Naive B cell (primary cell): ENCODE results near the gene ATXN10. TPM values are rescaled to one million over a fixed set of nuclear protein-coding genes. Genes with fewer than 3 reads are reported as not detected.
"Not testable (repeated sequence)": the region's sequence is repeated elsewhere in the genome, so short reads cannot be mapped to it uniquely, and the experiment has no call there.

Experiments
- ATAC-seq, 2 donors: fragments of 150-1000 bp; cut with Tn5 transposase; 2 replicates each; pipeline ENCODE4 v1.10.0; 2021; ENCODE audit warnings: low read depth in 2 of 2, mild to moderate bottlenecking in 2 of 2, moderate library complexity in 2 of 2
- DNase-seq: peaks from one replicate; pipeline ENCODE4 v3.0.0; 2022
- H3K27ac Mint-ChIP-seq, 6 donors: one replicate each; pipeline ENCODE4 v1.8.0; 2020 to 2022; ENCODE audit warnings: mild to moderate bottlenecking in 6 of 6, mixed read lengths in 6 of 6, moderate library complexity in 5 of 6, inconsistent platforms in 2 of 6
- H3K27me3 Mint-ChIP-seq, 3 donors: one replicate each; pipeline ENCODE4 v1.8.0; 2021 to 2022; ENCODE audit warnings: mixed read lengths in 3 of 3, mild to moderate bottlenecking in 1 of 3
- H3K36me3 Mint-ChIP-seq, 2 donors: one replicate each; pipeline ENCODE4 v1.8.0; 2020 to 2022; ENCODE audit warnings: mixed read lengths in 2 of 2, inconsistent platforms in 1 of 2, mild to moderate bottlenecking in 1 of 2
- H3K4me1 Mint-ChIP-seq, 3 donors: one replicate each; pipeline ENCODE4 v1.8.0; 2020 to 2022; ENCODE audit warnings: mixed read lengths in 3 of 3, inconsistent platforms in 1 of 3, mild to moderate bottlenecking in 1 of 3, moderate library complexity in 1 of 3
- H3K4me3 Mint-ChIP-seq, 8 donors: one replicate each; pipeline ENCODE4 v1.8.0; 2020 to 2022; ENCODE audit warnings: mild to moderate bottlenecking in 8 of 8, mixed read lengths in 8 of 8, moderate library complexity in 8 of 8, inconsistent platforms in 2 of 8
- H3K9me3 Mint-ChIP-seq, 7 donors: one replicate each; pipeline ENCODE4 v1.8.0; 2020 to 2022; ENCODE audit warnings: mixed read lengths in 7 of 7, mild to moderate bottlenecking in 5 of 7, inconsistent platforms in 2 of 7, moderate library complexity in 1 of 7
- polyA plus RNA-seq, 6 donors: library from polyadenylated mRNA; unstranded; fragments of 300-500 nt; fragmentation: Illumina TruSeq; gene quantifications; one replicate each; pipeline ENCODE4 v1.2.3, GENCODE V29; 2021; ENCODE audit warnings: low read depth in 6 of 6

The ATXN10 gene
- polyA plus RNA-seq, 6 donors from 2014 or later: 103 to 162 (median 125) TPM

DNA sequence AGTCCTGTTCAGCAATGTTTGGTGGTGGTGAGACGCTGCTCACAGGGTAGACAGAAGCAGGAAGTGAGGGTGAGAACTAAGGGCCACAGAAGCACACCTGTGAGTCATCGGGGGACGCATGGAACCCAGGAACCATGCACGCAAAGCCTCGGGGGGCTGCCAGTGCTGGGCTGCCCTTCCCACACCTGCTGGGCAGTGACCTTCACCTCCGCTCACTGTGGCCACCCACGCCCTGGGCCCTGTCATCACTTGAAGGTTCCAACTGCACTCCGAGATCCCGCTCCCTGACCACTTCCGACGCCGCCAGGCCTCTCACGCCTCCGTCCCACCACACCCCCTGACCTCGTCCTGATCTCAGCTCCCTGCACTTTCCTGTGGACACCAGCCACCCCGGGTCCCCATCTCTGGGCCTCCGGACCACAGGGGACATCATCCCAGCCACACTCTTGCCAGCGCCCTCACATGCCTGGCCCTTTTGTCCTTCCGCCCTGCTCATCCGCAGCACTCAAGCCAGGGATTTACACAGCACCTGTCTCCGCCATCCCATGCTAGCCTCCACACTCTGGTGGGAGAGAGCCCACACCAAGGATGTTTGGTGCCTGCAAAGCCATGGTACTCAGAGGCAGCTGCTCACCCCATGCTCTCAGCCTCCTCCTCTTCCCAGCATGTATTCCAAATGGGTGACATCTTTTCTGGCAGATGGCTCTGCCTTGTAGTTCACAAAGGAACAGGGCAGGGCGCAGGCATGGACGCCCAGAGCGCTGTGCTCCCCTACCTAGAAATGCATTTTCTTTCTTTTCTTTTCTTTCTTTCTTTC lies 23.1 kb upstream of the ATXN10 start:
- H3K9me3 Mint-ChIP-seq: no peaks in the 10 kb centered on the region
- no peak overlapping the region for H3K4me3 Mint-ChIP-seq
- ATAC-seq (no peak), DNase-seq (no peak)
- H3K27me3 Mint-ChIP-seq: peaks cover 51 to 76% (median 71%) of the 10 kb centered on the region in 3 donors
- H3K4me1 Mint-ChIP-seq: peaks cover 0 to 6% (median 4%) of the 10 kb centered on the region in 3 donors
- no peaks in the 10 kb centered on the region for H3K36me3 Mint-ChIP-seq
- no peak overlapping the region for H3K27ac Mint-ChIP-seq

DNA sequence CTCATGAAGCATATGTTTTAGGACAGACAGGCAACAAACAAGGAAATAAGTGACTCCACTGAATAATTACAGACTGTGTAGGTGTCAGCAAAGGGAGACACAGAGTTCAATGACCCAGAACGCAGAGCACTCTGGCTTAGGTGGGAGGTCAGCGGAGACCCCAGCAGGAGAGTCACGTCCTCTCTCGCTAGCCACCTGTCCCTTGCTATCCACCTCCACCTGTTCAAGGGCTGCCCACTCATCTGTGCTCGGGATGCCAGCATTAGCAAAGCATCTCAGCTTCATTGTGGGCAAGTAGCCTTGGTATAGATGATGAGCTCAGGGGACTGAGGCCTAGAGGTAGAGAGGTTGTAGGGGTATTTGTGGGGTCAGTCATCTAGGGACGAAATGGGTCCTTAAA lies 21.8 kb upstream of the ATXN10 start:
- Mint-ChIP-seq H3K4me3 (no peak overlapping the region), H3K4me1 (peaks cover 0 to 6% (median 4%) of the 10 kb centered on the region in 3 donors), H3K27me3 (peaks cover 50 to 81% (median 76%) of the 10 kb centered on the region in 3 donors), H3K9me3 (no peaks in the 10 kb centered on the region), H3K27ac (no peak overlapping the region), H3K36me3 (no peaks in the 10 kb centered on the region)
- no peak for ATAC-seq
- DNase-seq: no peak

DNA sequence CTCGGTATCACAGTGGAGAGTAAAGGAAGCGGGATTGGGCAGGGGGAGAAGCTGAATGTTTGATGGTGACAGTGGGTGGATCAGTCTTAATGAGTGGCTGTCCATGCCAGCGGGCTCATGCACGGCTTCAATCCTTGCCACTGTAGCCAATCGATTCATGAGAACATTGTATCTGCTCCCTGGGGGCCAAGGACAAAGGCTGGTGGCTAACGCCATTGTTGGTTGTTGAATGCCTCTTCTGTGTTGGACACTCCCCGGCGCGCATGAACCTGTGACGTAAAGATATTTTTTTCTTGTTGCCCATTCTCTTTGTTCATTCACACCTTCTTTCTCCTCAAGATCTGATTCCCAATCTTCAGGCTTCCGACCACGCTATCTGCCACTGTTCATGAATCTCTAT lies 20.9 kb upstream of the ATXN10 start:
- Mint-ChIP-seq H3K4me1 (peaks cover 0 to 6% (median 3%) of the 10 kb centered on the region in 3 donors), H3K27me3 (peaks cover 52 to 79% (median 71%) of the 10 kb centered on the region in 3 donors), H3K27ac (no peak overlapping the region), H3K4me3 (peak overlapping the region in 1 of 8 donors; percentile 53), H3K36me3 (no peaks in the 10 kb centered on the region), H3K9me3 (no peaks in the 10 kb centered on the region)
- no peak for DNase-seq
- ATAC-seq: no peak

DNA sequence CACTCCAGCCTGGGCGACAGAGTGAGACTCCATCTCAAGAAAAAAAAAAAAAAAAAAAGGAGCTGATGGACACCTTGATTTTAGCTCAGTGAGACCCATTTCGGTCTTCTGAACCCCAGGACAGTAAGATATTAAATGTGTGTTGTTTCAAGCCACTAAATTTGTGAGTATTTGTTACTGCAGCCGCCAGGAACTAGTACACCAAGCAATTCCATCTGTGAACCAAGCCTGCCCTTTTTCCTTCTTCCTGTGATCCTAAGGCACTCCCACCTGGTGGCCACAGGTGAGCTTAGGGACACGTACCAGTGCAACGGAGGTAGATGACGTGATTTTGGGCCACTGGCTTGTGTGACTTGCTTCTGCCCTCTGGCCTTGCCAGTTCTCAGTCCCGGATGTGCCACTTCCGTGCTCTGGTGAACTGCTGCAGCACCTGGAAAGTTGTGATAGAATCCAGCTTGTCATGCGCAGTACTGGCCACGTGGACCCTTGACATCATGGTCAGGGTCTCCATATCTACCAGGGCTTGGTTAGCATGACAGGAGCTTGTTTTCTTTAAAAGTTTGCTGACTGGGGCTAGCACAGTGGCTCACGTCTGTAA lies 19.6 kb upstream of the ATXN10 start:
- ATAC-seq: no peak
- H3K4me3 Mint-ChIP-seq: no peak overlapping the region

DNA sequence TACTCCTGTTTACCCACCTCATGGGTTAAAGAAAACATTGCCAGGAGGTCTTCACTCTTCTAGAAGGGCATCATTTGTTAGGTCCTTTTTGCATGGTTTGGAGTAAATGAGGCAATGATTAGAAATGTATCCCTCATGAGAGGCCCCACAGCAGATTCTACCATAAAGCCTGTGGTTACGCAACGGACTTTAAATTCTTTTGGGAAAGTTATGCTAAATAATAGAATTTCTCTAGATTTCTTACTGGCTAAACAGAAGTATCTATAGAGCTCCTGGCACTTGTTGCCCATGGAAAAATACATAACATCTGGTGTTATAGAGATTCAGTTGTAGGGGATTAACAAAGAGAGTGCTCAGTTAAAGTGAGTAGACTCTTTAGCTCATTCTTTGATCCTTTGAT lies 15.1 kb upstream of the ATXN10 start:
- Mint-ChIP-seq H3K36me3 (no peaks in the 10 kb centered on the region), H3K4me1 (peaks cover 4 to 7% (median 5%) of the 10 kb centered on the region in 3 donors), H3K27me3 (peaks cover 17 to 20% (median 19%) of the 10 kb centered on the region in 3 donors), H3K9me3 (no peaks in the 10 kb centered on the region), H3K4me3 (no peak overlapping the region), H3K27ac (no peak overlapping the region)
- ATAC-seq (no peak), DNase-seq (no peak)

More for the DNA sequence above, 19.6 kb upstream of the ATXN10 start:
- DNase-seq: no peak
- Mint-ChIP-seq H3K27me3 (peaks cover 49 to 66% (median 60%) of the 10 kb centered on the region in 3 donors), H3K27ac (no peak overlapping the region), H3K36me3 (no peaks in the 10 kb centered on the region), H3K4me1 (no peaks in the 10 kb centered on the region), H3K9me3 (no peaks in the 10 kb centered on the region)

DNA sequence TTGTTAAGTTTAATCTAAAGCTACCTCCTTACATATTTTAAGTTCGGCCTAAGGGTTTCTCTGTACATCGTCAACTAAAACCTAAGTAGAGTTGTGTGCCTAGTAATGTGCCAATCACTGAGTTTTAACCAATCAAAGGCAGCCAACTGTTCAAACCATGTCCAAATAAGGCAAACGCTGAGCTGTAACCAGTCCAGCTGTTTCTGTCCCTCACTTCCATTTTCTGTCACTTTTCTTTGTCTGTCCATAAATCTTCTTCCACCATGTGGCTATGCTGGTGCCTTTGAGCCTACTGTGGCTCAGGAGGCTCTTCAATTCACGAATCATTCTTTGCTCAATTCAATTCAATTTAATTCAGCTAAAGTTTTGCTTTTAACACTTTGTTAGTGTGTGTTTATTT lies 13.9 kb upstream of the ATXN10 start:
- H3K36me3 Mint-ChIP-seq: no peaks in the 10 kb centered on the region
- peaks cover 4 to 7% (median 5%) of the 10 kb centered on the region in 3 donors for H3K4me1 Mint-ChIP-seq
- no peak overlapping the region for H3K27ac Mint-ChIP-seq
- no peak overlapping the region for H3K4me3 Mint-ChIP-seq
- no peak for DNase-seq
- ATAC-seq: no peak
- no peaks in the 10 kb centered on the region for H3K9me3 Mint-ChIP-seq
- H3K27me3 Mint-ChIP-seq: peaks cover 16 to 19% (median 18%) of the 10 kb centered on the region in 3 donors

DNA sequence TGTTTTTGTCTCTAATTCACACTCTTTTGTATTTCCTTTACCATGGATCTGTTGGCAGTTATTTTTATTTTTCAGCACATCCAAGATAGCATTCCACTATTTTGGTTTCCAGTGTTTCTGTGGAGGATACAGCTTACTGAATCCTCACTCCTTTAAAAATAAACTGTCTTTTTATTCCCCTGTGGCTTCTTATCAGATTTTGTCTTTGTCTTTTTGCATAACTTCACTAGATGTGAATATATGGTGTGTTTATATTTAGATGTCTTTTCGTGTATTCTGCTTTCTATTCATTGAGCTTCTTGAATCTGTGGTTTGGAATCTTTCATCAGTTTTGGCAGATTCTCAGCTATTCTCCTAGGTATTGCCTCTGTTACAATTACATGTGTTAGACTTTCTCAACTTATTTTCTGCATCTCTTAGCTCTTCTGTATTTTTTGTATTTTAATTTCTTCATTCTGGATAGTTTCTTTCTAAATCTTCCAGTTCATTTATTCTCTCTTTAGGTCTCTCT lies 7.4 kb upstream of the ATXN10 start:
- H3K27me3 Mint-ChIP-seq: peaks cover 5 to 12% (median 9%) of the 10 kb centered on the region in 3 donors
- peaks cover 4 to 10% (median 7%) of the 10 kb centered on the region in 3 donors for H3K4me1 Mint-ChIP-seq
- no peaks in the 10 kb centered on the region for H3K9me3 Mint-ChIP-seq
- H3K27ac Mint-ChIP-seq: no peak overlapping the region
- no peak for ATAC-seq
- no peak overlapping the region for H3K4me3 Mint-ChIP-seq
- no peak for DNase-seq
- no peaks in the 10 kb centered on the region for H3K36me3 Mint-ChIP-seq

DNA sequence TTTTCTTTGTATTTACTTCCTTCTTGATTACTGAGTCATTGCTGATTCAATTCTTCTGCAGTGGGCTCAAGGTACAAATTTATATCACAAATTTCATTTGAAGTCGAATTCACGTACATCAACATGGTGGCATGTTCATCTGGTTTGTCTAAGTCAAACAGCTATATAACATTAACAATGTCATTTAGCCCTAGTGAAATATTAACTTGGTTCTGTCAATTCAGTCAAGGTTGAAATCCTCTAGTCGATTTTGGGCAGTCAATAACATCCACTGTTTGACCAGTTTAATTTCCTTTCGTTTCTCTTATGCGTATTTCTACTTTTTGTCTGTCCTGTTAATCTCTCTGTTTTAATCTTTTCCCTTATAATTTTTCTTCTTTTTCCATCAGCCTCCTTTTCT lies 4.1 kb upstream of the ATXN10 start:
- no peak for DNase-seq
- Mint-ChIP-seq H3K9me3 (no peaks in the 10 kb centered on the region), H3K36me3 (no peaks in the 10 kb centered on the region), H3K27ac (peak overlapping the region in 2 of 6 donors; percentile 6 to 17), H3K4me3 (no peak overlapping the region), H3K27me3 (peaks cover 5 to 12% (median 9%) of the 10 kb centered on the region in 3 donors), H3K4me1 (peaks cover 2 to 15% (median 8%) of the 10 kb centered on the region in 3 donors)
- ATAC-seq: no peak

DNA sequence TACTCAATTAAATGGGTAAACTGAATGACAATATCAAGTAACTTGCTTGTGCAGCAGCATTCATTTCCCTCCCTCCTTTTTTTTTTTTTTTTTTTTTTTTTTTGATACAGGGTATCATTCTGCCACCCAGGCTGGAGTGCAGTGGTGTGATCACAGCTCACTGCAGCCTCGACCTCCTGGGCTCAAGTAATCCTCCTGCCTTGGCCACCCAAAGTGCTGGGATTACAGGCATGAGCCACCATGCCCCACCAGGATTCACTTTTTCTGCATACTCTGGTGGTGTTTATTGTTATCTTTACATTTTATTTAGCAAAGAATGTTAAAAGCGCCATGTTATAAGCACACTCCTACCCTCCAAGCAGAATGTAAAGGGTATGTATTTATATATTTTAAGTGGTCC lies 1.3 kb upstream of the ATXN10 start:
- DNase-seq: not testable (repeated sequence)

DNA sequence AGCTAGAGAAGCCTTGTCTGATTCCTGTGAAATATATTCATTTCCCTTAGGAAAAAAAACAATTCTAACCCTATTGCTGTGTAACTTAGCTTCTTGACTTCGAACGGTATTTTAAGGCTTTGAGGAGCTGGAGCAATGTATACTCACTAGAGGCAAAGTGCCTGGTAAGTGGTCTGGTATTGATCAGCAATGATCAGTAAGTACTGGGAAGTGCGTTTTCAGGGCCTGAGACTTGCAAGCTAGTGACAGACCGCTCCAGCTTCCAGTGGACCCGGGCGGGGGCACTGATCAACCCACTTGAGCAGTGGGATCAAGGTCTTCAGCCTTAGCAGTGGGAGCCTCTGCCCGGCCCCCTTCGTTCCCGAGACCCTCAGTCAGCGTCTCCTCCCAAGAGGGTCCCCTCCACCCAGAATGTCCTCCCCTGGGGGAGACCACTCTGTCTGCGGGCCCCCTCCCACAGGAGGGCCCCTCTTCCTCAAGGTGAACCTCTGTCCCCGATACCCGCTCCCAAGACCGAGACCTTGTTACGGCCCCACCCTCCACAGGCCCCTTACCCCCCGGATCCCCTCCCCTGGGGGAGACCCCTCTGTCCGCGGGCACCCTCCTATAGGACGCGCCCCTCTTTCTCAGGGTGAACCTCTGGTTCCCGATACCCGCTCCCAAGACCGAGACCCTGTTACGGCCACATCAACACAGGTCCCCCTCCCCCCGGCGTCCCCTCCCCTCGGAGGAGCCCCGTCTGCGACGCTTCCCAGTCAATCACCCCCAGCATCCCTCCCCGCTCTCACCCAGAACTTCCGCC lies 452 bp upstream of the ATXN10 start:
- ATAC-seq: no peak

More for the DNA sequence above, 1.3 kb upstream of the ATXN10 start:
- H3K27ac Mint-ChIP-seq, ATAC-seq, H3K27me3 Mint-ChIP-seq, H3K36me3 Mint-ChIP-seq, H3K9me3 Mint-ChIP-seq: not testable (repeated sequence)
- peak overlapping the region in 3 of 8 donors; percentile 16 to 91 (median 90) for H3K4me3 Mint-ChIP-seq
- peaks cover 25 to 41% (median 37%) of the 10 kb centered on the region in 3 donors for H3K4me1 Mint-ChIP-seq

DNA sequence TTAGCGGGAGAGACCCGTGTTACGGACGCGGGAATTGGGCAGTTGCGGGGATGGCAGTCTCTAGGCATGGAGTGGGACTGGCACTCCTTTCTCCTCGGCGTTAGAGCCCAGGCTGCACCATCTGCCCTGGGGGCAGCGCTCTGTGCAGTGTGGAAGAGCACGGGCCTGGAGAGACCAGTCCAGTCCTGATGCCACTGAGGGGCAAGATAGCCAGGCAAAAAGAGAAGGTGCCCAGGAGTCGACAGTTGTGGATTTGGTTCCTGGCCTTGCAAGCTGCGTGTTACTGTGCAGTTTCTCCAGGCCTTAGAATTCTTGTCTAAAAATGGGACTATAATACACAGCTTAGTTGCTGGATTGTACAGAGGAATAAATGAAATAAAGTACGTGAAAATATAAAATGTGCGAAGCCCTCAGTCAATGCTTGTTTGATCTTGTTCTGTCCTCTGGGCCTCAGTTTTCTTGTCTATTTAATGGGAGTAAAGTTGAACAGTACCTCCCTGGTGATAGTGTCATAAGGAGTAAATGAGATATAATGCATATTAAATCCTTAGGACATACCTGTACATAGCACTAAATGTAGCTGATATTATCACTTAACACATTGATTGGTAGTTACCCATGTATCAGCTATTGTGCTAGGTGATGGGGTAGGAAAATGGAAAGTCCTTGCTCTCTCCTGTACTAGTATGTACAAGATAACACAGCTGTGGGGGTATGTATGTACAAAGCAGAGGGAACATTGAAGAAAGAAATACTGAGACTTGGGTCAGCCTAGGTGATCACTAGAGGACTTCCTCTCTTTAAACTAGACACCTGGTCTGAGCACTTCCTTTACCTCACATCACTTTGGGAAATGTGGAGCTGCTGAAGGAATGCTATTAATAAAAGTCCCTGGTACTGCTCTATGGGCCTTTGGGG lies 1.2 kb downstream of the ATXN10 start:
- H3K36me3 Mint-ChIP-seq: no peaks in the 10 kb centered on the region
- ATAC-seq (peak in 1 of 2 donors; percentile 1), DNase-seq (no peak)
- peaks cover 29 to 47% (median 42%) of the 10 kb centered on the region in 3 donors for H3K4me1 Mint-ChIP-seq
- H3K27ac Mint-ChIP-seq: peak overlapping the region; percentile 44 to 94 (median 78)
- no peaks in the 10 kb centered on the region for H3K27me3 Mint-ChIP-seq
- no peaks in the 10 kb centered on the region for H3K9me3 Mint-ChIP-seq
- H3K4me3 Mint-ChIP-seq: peak overlapping the region; percentile 82 to 92 (median 90)

More for the DNA sequence above, 452 bp upstream of the ATXN10 start:
- Mint-ChIP-seq H3K36me3 (no peaks in the 10 kb centered on the region), H3K9me3 (no peaks in the 10 kb centered on the region), H3K4me3 (peak overlapping the region; percentile 90 to 96 (median 92)), H3K27me3 (peaks cover 5 to 9% (median 6%) of the 10 kb centered on the region in 3 donors), H3K4me1 (peaks cover 27 to 49% (median 39%) of the 10 kb centered on the region in 3 donors), H3K27ac (peak overlapping the region in 5 of 6 donors; percentile 52 to 98 (median 75))
- DNase-seq: no peak

DNA sequence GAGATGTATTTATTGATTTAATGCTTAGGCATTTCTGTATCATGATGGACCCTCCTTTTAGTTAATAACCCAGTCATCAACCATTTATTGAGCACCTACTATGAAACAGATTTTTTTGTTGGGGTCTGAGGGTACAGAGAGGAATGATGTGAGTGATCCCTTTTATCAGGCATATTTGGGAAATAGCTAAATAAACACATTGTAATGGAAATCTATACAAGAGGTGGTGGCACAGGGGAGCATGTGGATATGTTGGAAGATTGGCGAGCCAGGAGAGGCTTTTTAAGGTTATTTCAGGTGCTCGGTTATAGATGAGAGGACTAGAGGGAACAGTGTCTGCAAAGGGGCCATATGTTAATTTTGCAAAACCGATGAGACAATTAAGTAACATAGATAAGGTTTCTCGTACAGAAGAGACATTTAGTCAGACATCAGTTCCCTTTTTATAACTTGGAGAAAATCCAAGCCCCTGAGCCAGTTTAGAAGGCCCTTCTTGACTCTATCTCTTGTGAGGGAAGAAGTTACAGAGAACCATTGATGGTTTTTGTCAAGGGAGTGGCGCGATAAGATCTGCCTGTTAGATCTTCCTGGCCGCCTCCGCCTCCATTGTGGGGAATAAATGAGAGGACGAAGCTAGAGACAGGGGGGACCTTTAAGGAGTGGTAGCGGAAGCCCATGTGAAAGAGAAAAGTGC lies 2.0 kb downstream of the ATXN10 start:
- no peak for DNase-seq
- Mint-ChIP-seq H3K36me3 (no peaks in the 10 kb centered on the region), H3K27ac (peak overlapping the region in 3 of 6 donors; percentile 32 to 94 (median 43)), H3K4me1 (peaks cover 31 to 49% (median 46%) of the 10 kb centered on the region in 3 donors), H3K9me3 (no peaks in the 10 kb centered on the region), H3K4me3 (peak overlapping the region in 6 of 8 donors; percentile 44 to 92 (median 90)), H3K27me3 (no peaks in the 10 kb centered on the region)
- ATAC-seq: no peak
